HUES64 (cell line): ENCODE results near the gene RECQL5.

Experiments used
- H3K27ac ChIP-seq: 2 replicates; pipeline ENCODE4 v1.7.0; 2013; ENCODE audit warnings: low read depth, low read length, inconsistent platforms
- H3K27me3 ChIP-seq: 2 replicates; pipeline ENCODE4 v1.6.1; 2013; ENCODE audit warnings: mild to moderate bottlenecking, low read length; ENCODE audit not compliant: insufficient read depth
- H3K36me3 ChIP-seq: 2 replicates; pipeline ENCODE4 v1.6.1; 2013; ENCODE audit warnings: mild to moderate bottlenecking, low read length; ENCODE audit not compliant: insufficient read depth
- H3K4me1 ChIP-seq: 2 replicates; pipeline ENCODE4 v1.6.1; 2013; ENCODE audit warnings: mild to moderate bottlenecking, low read length, moderate library complexity; ENCODE audit not compliant: insufficient read depth
- H3K4me3 ChIP-seq: 2 replicates; pipeline ENCODE4 v1.5.1; 2013; ENCODE audit warnings: mild to moderate bottlenecking, low read length, moderate library complexity
- H3K9ac ChIP-seq: 2 replicates; pipeline ENCODE4 v1.6.1; 2013; ENCODE audit warnings: mild to moderate bottlenecking, low read depth, low read length
- H3K9me3 ChIP-seq: 2 replicates; pipeline ENCODE4 v1.6.1; 2013; ENCODE audit warnings: low read depth, low read length; ENCODE audit not compliant: insufficient read depth
- WGBS: fragments of 150-250, 120-280 bp; methylation state at CpG from one replicate; pipeline ENCODE4 v1.1.7; 2013; ENCODE audit warnings: missing lambda C conversion rate; 5-methylcytosine and 5-hydroxymethylcytosine counted together

RECQL5 gene

GRCh38 chr17:75624021-75624420 lies 42.9 kb downstream of the RECQL5 start:
- WGBS = 92% methylated on average over 12 of the region's 12 CpGs
- Histone ChIP-seq H3K4me1 (no peaks in the 10 kb centered on the region), H3K9ac (no peak overlapping the region), H3K27ac (no peak overlapping the region), H3K4me3 (no peak overlapping the region), H3K9me3 (no peaks in the 10 kb centered on the region), H3K36me3 (no peaks in the 10 kb centered on the region), H3K27me3 (no peaks in the 10 kb centered on the region)

GRCh38 chr17:75623386-75623785 lies 43.6 kb downstream of the RECQL5 start:
- H3K4me3 ChIP-seq = no peak overlapping the region
- H3K4me1 ChIP-seq = no peaks in the 10 kb centered on the region
- no peaks in the 10 kb centered on the region for H3K27me3 ChIP-seq
- 94% methylated on average over 9 of the region's 9 CpGs for WGBS
- no peak overlapping the region for H3K9ac ChIP-seq
- H3K27ac ChIP-seq = no peak overlapping the region
- H3K9me3 ChIP-seq = no peaks in the 10 kb centered on the region
- no peaks in the 10 kb centered on the region for H3K36me3 ChIP-seq

GRCh38 chr17:75622771-75623273 lies 44.1 kb downstream of the RECQL5 start:
- H3K9ac ChIP-seq = no peak overlapping the region
- WGBS = 89% methylated on average over 15 of the region's 15 CpGs

GRCh38 chr17:75622076-75622475 lies 44.9 kb downstream of the RECQL5 start:
- H3K36me3 ChIP-seq = no peaks in the 10 kb centered on the region
- no peaks in the 10 kb centered on the region for H3K9me3 ChIP-seq
- no peak overlapping the region for H3K4me3 ChIP-seq
- no peak overlapping the region for H3K9ac ChIP-seq
- H3K27ac ChIP-seq = no peak overlapping the region
- H3K27me3 ChIP-seq = no peaks in the 10 kb centered on the region
- H3K4me1 ChIP-seq = no peaks in the 10 kb centered on the region
- 86% methylated on average over 8 of the region's 8 CpGs for WGBS

More at GRCh38 chr17:75622771-75623273, 44.1 kb downstream of the RECQL5 start:
- Histone ChIP-seq H3K27ac (no peak overlapping the region), H3K27me3 (no peaks in the 10 kb centered on the region), H3K9me3 (no peaks in the 10 kb centered on the region), H3K36me3 (no peaks in the 10 kb centered on the region), H3K4me1 (no peaks in the 10 kb centered on the region), H3K4me3 (no peak overlapping the region)

- no peak overlapping the region for H3K27ac ChIP-seq
- no peaks in the 10 kb centered on the region for H3K36me3 ChIP-seq
- H3K4me1 ChIP-seq = no peaks in the 10 kb centered on the region
- H3K4me3 ChIP-seq = no peak overlapping the region
- 91% methylated on average over 4 of the region's 4 CpGs for WGBS
- no peaks in the 10 kb centered on the region for H3K9me3 ChIP-seq
- H3K9ac ChIP-seq = no peak overlapping the region
- H3K27me3 ChIP-seq = no peaks in the 10 kb centered on the region; the same call in 1 of the 2 replicates
These were observed 45.5 kb downstream of the RECQL5 start for GRCh38 chr17:75621489-75621888.

GRCh38 chr17:75619506-75620431 lies 47.2 kb downstream of the RECQL5 start:
- Histone ChIP-seq H3K4me1 (no peaks in the 10 kb centered on the region), H3K4me3 (no peak overlapping the region), H3K9me3 (no peaks in the 10 kb centered on the region), H3K9ac (no peak overlapping the region), H3K27ac (no peak overlapping the region), H3K36me3 (no peaks in the 10 kb centered on the region), H3K27me3 (no peaks in the 10 kb centered on the region; the same call in 1 of the 2 replicates)
- 79% methylated on average over 36 of the region's 36 CpGs for WGBS

DNA sequence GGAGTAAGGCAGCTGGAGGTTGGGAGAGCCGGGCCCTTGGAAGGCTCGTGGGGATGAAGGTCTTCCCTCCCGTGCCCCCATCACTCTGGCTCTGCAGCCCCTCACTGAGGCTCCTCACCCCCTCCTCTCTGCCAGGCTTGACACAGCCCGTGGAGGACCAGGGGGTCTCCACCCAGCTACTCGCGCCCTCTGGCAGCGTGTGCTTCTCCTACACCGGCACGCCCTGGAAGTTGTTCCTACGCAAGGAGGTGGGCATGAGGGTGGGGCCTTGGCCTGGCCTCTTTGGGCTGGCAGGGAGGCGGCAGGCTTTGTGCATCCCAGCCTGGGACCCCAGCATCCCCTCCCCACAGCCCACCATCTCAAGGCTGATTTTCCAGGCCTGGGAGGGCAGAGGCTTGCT lies 49.3 kb downstream of the RECQL5 start:
- H3K9me3 ChIP-seq = no peaks in the 10 kb centered on the region
- H3K4me1 ChIP-seq = no peaks in the 10 kb centered on the region
- H3K27ac ChIP-seq = no peak overlapping the region
- H3K27me3 ChIP-seq = no peaks in the 10 kb centered on the region; the same call in 1 of the 2 replicates
- WGBS = 90% methylated on average over 11 of the region's 11 CpGs
- H3K36me3 ChIP-seq = no peaks in the 10 kb centered on the region
- H3K9ac ChIP-seq = no peak overlapping the region
- no peak overlapping the region for H3K4me3 ChIP-seq

GRCh38 chr17:75617218-75617617 lies 49.7 kb downstream of the RECQL5 start:
- no peak overlapping the region for H3K9ac ChIP-seq
- no peaks in the 10 kb centered on the region; the same call in 1 of the 2 replicates for H3K27me3 ChIP-seq
- H3K36me3 ChIP-seq = no peaks in the 10 kb centered on the region
- no peak overlapping the region for H3K27ac ChIP-seq
- no peak overlapping the region for H3K4me3 ChIP-seq
- WGBS = 94% methylated on average over 16 of the region's 16 CpGs
- H3K9me3 ChIP-seq = no peaks in the 10 kb centered on the region
- no peaks in the 10 kb centered on the region for H3K4me1 ChIP-seq

- no peaks in the 10 kb centered on the region; the same call in 1 of the 2 replicates for H3K27me3 ChIP-seq
- H3K9me3 ChIP-seq = no peaks in the 10 kb centered on the region
- H3K36me3 ChIP-seq = no peaks in the 10 kb centered on the region
- H3K9ac ChIP-seq = no peak overlapping the region
- no peak overlapping the region for H3K27ac ChIP-seq
- no peak overlapping the region for H3K4me3 ChIP-seq
- H3K4me1 ChIP-seq = no peaks in the 10 kb centered on the region
- WGBS = 92% methylated on average over 24 of the region's 24 CpGs
These were observed 50.3 kb downstream of the RECQL5 start for GRCh38 chr17:75616521-75617122.

DNA sequence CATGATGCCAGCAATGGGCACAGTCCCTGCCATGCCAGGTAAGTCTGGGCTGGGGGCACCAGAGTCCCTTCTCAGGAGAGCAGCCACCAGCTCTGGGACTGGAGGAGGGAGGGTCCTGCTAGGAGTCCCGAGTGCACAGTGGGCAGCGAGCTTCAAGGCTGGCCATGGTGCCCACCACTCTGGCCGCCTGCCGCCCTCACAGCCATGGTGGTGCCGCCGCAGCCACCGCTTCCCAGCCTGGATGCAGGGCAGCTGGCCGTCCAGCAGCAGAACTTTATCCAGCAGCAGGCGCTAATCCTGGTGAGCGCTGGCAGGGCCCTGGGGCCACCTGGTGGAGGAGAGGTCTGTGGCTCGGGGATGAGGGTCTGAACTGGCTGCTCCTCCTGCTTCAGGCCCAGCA lies 51.7 kb downstream of the RECQL5 start:
- Histone ChIP-seq H3K9me3 (no peaks in the 10 kb centered on the region), H3K27me3 (no peaks in the 10 kb centered on the region; the same call in 1 of the 2 replicates), H3K36me3 (no peaks in the 10 kb centered on the region), H3K9ac (no peak overlapping the region), H3K27ac (no peak overlapping the region), H3K4me1 (no peaks in the 10 kb centered on the region), H3K4me3 (no peak overlapping the region)
- WGBS = 84% methylated on average over 11 of the region's 11 CpGs

DNA sequence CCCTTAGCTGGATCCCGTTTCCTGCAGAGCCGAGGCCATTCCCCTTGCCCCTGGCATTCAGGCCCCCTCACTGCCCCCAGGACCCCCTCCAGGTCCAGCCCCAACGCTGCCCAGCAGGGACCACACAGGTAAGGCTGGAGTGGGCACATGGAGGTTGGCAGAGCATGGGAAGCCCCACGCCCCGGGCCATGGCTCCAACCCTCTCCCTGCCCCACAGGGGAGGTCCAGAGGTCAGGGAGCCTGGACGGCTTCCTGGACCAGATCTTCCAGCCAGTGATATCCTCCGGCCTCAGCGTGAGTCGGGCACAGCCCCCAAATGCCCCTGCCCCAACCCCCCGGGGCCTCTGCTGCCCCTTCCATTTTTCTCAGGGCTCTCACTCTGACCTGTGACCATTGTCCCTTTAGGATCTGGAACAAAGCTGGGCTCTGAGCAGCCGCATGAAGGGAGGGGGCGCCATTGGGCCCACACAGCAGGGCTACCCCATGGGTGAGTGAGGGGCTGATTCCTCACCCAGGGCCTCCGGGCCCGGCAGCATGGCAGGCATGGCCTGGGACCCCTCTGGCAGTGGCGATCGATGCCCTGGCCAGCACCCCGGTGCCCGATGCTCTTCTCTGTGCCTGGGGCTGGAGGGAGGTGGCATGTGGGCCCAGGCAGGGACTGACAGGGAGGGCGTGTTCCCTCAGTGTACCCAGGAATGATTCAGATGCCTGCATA lies 52.2 kb downstream of the RECQL5 start:
- H3K9me3 ChIP-seq = no peaks in the 10 kb centered on the region
- no peak overlapping the region for H3K4me3 ChIP-seq
- H3K27ac ChIP-seq = no peak overlapping the region
- H3K36me3 ChIP-seq = no peaks in the 10 kb centered on the region
- H3K4me1 ChIP-seq = no peaks in the 10 kb centered on the region
- H3K9ac ChIP-seq = no peak overlapping the region
- WGBS = 90% methylated on average over 19 of the region's 19 CpGs
- H3K27me3 ChIP-seq = no peaks in the 10 kb centered on the region; the same call in 1 of the 2 replicates
